GM19099 (cell line): ENCODE measurements around the gene SPACA4.
A peak's percentile ranks its signal among the peaks of the same experiment; 100 is the strongest.

ENCODE experiments used
- POLR2A ChIP-seq: IDR thresholded peaks from 3 replicates; pipeline ENCODE4 v1.6.1; 2011; ENCODE audit warnings: low read depth; ENCODE audit not compliant: insufficient read length; ENCODE audit errors: extremely low read depth

The SPACA4 gene

GRCh38 chr19:48644839-48645619, 38.5 kb downstream of the SPACA4 start:
- no peak for TF ChIP-seq POLR2A

GRCh38 chr19:48645620-48646000, 39.1 kb downstream of the SPACA4 start:
- TF ChIP-seq POLR2A: no peak

- no peak for TF ChIP-seq POLR2A
Observed at GRCh38 chr19:48646001-48646721, 39.6 kb downstream of the SPACA4 start, which contains the start of gene CA11. TSS of gene CA11 (minus strand) at chr19:48646187. CDS start at chr19:48645632, 555 bp downstream.

DNA sequence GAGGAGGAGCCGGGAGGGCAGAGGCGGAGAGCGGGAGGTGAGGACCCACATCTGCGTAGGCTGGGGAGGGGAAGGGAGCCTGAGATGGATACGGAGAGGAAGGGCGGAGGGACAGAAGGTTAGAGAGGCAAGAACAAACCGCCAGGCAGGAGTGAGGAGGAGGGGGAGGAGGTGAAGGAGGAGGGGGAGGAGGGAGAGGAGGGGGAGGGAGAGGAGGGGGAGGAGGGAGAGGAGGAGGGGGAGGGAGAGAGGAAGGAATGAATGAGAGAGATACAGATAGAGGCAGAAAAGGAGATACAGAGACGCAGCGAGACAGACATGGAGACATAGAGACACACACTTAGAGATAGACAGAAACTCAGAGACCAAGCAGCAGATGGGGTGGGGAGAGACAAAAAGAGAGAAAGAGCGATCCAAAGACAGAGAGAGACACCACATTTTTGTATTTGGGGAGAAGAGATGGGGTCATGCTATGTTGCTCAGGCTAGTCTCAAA, 40.2 kb downstream of the SPACA4 start:
- peak; percentile 53 for TF ChIP-seq POLR2A

DNA sequence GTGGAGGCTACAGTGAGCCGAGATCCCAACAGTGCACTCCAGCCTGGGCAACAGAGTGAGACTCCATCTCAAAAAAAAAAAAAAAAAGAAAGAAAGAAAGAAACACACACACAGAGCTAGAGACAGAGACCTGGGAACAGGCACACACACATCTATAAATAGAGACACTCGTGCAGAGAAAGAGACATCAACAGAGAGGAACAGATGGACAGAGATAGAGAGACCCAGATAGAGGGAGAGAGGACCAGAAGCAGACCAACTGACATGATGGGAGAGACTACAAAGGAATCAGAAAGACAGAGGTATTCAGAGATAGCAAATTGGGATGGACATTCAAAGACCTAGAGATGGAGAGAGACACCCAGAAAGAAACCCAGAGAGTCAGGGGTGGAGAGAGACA, 41.6 kb downstream of the SPACA4 start:
- no peak for TF ChIP-seq POLR2A

DNA sequence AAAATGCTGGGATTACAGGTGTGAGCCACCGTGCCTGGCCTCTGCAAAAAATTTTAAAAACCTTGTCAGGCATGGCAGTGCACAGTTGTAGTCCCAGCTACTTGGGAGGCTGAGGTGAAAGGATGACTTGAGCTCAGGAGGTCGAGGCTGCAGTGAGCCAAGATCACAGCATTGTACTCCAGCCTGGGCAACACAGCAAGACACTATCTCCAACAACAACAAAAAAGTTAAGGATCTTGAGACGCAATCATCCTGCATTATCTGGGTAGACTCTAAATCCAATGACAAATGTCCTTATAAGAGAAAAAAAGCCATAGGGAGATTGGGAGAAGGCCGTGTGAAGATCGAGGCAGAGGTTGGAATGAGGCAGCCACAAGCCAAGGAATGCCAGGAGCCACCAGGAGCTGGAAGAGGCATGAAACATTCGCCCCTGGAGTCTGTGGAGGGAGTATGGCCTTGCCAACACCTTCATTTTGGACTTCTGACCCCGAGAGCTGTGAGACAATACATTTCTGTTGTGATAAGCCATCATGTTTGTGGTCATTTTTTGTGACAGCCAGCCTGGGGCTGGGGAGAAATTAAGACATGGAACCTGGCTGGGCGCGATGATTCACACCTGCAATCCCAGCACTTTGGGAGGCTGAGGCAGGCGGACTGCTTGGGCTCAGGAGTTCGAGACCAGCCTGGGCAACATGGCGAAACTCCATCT, 44.6 kb downstream of the SPACA4 start:
- no peak for TF ChIP-seq POLR2A

DNA sequence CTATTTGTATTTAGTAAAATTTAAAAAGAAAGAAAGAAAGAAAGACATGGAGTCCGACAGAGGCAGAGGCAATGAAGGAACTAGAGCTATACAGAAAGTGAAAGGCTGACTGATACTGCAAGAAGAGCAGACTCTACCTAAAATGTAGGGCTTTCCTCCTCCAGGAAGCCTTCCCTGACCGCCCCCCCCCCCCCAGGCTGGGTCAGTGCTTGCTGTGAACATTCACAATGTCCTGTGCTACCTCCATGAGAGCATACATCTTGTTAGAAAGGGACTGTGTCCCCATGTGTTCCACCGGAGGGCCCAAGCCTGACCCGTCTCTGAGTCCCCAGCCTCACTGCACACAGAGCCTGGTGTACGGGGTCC, 45.1 kb downstream of the SPACA4 start:
- no peak for TF ChIP-seq POLR2A

- TF ChIP-seq POLR2A: no peak
Observed at GRCh38 chr19:48654299-48655059, 47.9 kb downstream of the SPACA4 start.

GRCh38 chr19:48656840-48657474, 50.4 kb downstream of the SPACA4 start:
- TF ChIP-seq POLR2A: no peak
